ENCODE measurements around the gene PUSL1. TPM values are rescaled to one million over a fixed set of nuclear protein-coding genes. Genes with fewer than 3 reads are reported as not detected.

Gene PUSL1
- total and polyA plus RNA-seq, 2 of the 13 experiments (the other 11 are each of a cell fraction or from before 2014, with no cell fraction given): 8.3 to 22.2 TPM

DNA sequence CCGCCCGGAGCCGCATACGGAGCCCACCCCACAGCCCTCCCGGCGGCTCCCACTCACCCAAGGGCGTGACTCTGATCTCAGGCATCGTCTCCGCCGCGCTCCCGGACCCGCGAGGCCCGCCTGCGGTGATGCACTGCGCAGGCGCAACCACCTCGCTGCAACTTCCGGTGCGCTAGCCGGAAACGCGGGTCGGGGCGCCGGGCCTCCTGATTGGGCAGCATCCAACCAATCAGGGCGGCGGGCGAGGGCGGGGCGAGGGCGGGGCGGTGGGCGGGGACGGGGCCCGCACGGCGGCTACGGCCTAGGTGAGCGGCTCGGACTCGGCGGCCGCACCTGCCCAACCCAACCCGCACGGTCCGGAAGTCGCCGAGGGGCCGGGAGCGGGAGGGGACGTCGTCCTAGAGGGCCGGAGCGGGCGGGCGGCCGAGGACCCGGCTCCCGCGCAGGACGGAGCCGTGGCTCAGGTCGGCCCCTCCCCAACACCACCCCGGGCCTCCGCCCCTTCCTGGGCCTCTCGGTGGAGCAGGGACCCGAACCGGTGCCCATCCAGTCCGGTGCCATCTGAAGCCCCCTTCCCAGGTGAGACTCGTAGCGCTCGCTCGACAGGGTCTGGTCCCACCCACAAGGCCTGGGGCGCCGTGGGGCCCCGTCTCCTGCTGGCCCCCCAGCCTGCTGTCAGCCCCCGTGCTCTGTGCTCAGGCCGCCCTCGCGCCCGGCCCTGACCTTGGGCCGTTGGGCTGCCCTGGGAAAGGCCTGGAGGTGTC lies 16.3 kb downstream of the PUSL1 start, which contains the start of the genes CPTP and INTS11 (continued):
- TF ChIP-seq, protein P1, sequence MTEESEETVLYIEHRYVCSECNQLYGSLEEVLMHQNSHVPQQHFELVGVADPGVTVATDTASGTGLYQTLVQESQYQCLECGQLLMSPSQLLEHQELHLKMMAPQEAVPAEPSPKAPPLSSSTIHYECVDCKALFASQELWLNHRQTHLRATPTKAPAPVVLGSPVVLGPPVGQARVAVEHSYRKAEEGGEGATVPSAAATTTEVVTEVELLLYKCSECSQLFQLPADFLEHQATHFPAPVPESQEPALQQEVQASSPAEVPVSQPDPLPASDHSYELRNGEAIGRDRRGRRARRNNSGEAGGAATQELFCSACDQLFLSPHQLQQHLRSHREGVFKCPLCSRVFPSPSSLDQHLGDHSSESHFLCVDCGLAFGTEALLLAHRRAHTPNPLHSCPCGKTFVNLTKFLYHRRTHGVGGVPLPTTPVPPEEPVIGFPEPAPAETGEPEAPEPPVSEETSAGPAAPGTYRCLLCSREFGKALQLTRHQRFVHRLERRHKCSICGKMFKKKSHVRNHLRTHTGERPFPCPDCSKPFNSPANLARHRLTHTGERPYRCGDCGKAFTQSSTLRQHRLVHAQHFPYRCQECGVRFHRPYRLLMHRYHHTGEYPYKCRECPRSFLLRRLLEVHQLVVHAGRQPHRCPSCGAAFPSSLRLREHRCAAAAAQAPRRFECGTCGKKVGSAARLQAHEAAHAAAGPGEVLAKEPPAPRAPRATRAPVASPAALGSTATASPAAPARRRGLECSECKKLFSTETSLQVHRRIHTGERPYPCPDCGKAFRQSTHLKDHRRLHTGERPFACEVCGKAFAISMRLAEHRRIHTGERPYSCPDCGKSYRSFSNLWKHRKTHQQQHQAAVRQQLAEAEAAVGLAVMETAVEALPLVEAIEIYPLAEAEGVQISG (CRISPR knock-in tag; IDR thresholded peaks at IDR 0.05): peak; percentile 72
- TF ChIP-seq XRCC5 (optimal IDR thresholded peaks at IDR 0.05; ENCODE audit: low read length): peak; percentile 12
- TF ChIP-seq, protein P2, sequence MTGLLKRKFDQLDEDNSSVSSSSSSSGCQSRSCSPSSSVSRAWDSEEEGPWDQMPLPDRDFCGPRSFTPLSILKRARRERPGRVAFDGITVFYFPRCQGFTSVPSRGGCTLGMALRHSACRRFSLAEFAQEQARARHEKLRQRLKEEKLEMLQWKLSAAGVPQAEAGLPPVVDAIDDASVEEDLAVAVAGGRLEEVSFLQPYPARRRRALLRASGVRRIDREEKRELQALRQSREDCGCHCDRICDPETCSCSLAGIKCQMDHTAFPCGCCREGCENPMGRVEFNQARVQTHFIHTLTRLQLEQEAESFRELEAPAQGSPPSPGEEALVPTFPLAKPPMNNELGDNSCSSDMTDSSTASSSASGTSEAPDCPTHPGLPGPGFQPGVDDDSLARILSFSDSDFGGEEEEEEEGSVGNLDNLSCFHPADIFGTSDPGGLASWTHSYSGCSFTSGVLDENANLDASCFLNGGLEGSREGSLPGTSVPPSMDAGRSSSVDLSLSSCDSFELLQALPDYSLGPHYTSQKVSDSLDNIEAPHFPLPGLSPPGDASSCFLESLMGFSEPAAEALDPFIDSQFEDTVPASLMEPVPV (CRISPR knock-in tag; IDR thresholded peaks at IDR 0.05): no peak
- no peak for TF ChIP-seq GABPA (IDR thresholded peaks at IDR 0.05; ENCODE audit: low read depth, low read length)
- TF ChIP-seq GABPA (CRISPR knock-in tag; IDR thresholded peaks at IDR 0.05; ENCODE audit: low read depth): peak; percentile 91
- TF ChIP-seq ZNF263 (CRISPR knock-in tag; IDR thresholded peaks at IDR 0.05): 0 out of 2 replicates have a peak, but pooled peaks have one; percentile 50
- TF ChIP-seq ZNF33B (CRISPR knock-in tag; IDR thresholded peaks at IDR 0.05): no peak; the same call in 1 of the 2 replicates
- TF ChIP-seq, protein P3, sequence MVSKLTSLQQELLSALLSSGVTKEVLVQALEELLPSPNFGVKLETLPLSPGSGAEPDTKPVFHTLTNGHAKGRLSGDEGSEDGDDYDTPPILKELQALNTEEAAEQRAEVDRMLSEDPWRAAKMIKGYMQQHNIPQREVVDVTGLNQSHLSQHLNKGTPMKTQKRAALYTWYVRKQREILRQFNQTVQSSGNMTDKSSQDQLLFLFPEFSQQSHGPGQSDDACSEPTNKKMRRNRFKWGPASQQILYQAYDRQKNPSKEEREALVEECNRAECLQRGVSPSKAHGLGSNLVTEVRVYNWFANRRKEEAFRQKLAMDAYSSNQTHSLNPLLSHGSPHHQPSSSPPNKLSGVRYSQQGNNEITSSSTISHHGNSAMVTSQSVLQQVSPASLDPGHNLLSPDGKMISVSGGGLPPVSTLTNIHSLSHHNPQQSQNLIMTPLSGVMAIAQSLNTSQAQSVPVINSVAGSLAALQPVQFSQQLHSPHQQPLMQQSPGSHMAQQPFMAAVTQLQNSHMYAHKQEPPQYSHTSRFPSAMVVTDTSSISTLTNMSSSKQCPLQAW (CRISPR knock-in tag; IDR thresholded peaks at IDR 0.05): peak; percentile 86; the same call in 1 of the 2 replicates
- TF ChIP-seq PHB2 (IDR thresholded peaks at IDR 0.05; ENCODE audit: partially characterized antibody): no peak
- no peak for TF ChIP-seq CHD4 (IDR thresholded peaks at IDR 0.05; ENCODE audit: borderline replicate concordance, low read length)
- TF ChIP-seq, protein P4, sequence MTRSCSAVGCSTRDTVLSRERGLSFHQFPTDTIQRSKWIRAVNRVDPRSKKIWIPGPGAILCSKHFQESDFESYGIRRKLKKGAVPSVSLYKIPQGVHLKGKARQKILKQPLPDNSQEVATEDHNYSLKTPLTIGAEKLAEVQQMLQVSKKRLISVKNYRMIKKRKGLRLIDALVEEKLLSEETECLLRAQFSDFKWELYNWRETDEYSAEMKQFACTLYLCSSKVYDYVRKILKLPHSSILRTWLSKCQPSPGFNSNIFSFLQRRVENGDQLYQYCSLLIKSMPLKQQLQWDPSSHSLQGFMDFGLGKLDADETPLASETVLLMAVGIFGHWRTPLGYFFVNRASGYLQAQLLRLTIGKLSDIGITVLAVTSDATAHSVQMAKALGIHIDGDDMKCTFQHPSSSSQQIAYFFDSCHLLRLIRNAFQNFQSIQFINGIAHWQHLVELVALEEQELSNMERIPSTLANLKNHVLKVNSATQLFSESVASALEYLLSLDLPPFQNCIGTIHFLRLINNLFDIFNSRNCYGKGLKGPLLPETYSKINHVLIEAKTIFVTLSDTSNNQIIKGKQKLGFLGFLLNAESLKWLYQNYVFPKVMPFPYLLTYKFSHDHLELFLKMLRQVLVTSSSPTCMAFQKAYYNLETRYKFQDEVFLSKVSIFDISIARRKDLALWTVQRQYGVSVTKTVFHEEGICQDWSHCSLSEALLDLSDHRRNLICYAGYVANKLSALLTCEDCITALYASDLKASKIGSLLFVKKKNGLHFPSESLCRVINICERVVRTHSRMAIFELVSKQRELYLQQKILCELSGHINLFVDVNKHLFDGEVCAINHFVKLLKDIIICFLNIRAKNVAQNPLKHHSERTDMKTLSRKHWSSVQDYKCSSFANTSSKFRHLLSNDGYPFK (CRISPR knock-in tag; IDR thresholded peaks at IDR 0.05; ENCODE audit: borderline replicate concordance): peak; percentile 54; the same call in 1 of the 2 replicates
- TF ChIP-seq ARNTL (CRISPR knock-in tag; IDR thresholded peaks at IDR 0.05): no peak
- TF ChIP-seq SP1 (IDR thresholded peaks at IDR 0.05): no peak
- TF ChIP-seq SP1 (CRISPR knock-in tag; IDR thresholded peaks at IDR 0.05): peak; percentile 20; the same call in 1 of the 2 replicates
- TF ChIP-seq KDM5B (CRISPR knock-in tag; IDR thresholded peaks at IDR 0.05; ENCODE audit: borderline replicate concordance): peak; percentile 62
- TF ChIP-seq, protein P5, sequence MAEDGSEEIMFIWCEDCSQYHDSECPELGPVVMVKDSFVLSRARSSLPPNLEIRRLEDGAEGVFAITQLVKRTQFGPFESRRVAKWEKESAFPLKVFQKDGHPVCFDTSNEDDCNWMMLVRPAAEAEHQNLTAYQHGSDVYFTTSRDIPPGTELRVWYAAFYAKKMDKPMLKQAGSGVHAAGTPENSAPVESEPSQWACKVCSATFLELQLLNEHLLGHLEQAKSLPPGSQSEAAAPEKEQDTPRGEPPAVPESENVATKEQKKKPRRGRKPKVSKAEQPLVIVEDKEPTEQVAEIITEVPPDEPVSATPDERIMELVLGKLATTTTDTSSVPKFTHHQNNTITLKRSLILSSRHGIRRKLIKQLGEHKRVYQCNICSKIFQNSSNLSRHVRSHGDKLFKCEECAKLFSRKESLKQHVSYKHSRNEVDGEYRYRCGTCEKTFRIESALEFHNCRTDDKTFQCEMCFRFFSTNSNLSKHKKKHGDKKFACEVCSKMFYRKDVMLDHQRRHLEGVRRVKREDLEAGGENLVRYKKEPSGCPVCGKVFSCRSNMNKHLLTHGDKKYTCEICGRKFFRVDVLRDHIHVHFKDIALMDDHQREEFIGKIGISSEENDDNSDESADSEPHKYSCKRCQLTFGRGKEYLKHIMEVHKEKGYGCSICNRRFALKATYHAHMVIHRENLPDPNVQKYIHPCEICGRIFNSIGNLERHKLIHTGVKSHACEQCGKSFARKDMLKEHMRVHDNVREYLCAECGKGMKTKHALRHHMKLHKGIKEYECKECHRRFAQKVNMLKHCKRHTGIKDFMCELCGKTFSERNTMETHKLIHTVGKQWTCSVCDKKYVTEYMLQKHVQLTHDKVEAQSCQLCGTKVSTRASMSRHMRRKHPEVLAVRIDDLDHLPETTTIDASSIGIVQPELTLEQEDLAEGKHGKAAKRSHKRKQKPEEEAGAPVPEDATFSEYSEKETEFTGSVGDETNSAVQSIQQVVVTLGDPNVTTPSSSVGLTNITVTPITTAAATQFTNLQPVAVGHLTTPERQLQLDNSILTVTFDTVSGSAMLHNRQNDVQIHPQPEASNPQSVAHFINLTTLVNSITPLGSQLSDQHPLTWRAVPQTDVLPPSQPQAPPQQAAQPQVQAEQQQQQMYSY (CRISPR knock-in tag; IDR thresholded peaks at IDR 0.05): peak; percentile 36; the same call in 1 of the 2 replicates

Data from HepG2 (cell line).